ENCODE results near the gene NKAPD1. TPM values are rescaled to one million over a fixed set of nuclear protein-coding genes. Genes with fewer than 3 reads are reported as not detected.
A peak's percentile ranks its signal among the peaks of the same experiment; 100 is the strongest.

NKAPD1 gene, protein sequence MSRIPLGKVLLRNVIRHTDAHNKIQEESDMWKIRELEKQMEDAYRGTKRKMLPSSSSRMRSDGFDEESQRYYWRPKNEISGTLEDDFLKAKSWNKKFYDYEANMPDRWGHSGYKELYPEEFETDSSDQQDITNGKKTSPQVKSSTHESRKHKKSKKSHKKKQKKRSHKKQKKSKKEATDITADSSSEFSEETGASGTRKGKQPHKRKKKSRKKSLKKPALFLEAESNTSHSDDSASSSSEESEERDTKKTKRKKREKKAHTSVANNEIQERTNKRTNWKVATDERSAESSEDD
- 9.2 and 13.1 TPM in 2 replicates for polyA plus RNA-seq (2012; rRNA removed)
- 14.8 and 17.7 TPM in 2 replicates for polyA plus RNA-seq (2012; cell fraction: cytosol; rRNA removed)
- 6.8 and 10.2 TPM in 2 replicates for polyA plus RNA-seq (2012; cell fraction: nucleus; rRNA removed)

DNA sequence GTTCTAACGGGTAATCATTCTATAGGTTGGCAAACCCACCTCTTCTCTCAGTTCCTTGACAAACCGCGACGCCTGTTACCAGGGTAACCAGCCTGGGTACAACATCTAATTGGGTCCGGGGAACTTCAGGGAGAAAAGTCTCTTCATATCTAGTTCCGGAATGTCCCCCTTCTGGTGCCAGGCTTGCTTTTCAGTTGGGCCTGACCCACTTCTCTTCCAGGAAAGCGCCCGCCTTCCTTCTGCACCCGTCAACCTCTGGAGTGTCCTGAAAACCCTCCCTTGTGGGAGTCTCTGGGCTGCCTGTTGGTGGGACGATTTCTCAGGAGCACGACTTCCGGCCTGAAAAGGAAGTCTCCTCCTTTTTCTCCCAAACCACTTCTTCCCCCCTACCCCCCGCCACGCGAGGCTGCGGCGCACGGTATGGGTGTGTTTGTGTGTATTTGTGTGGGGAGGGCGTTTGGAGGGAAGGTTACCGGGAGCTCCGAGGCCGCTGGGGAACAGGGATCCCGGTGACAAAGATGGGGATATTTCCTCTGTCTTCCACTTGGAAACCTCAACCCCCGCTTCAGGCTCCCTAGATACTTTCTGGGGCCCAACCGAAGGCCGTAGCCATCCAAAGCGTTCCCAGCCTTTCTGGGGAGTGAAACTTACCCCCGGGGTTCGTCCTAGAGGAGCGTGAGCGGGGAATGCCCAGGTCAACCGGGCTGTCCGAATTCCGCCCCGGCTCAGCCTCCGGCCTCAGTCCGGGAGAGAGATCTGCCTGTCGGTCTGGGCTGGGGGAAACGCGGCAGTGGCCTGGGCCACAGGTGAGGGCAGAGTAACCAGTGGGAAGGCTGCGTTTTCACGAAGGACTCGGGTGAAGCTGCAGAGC lies at the start of gene NKAPD1, which contains the start of gene PIH1D2:
Gene NKAPD1 (plus strand): TSS at position 359 of the 871 bp plus-strand sequence. CDS start 1,276 bp downstream, outside the sequence.
Gene PIH1D2 (minus strand): TSS at position 77 of the 871 bp plus-strand sequence. CDS start 843 bp downstream, outside the sequence.
- H3K9ac ChIP-seq, result peak within 1 kb of the TSS; percentile 91
- H3K9me2 ChIP-seq, result no peaks in the 10 kb centered on the region
- TF ChIP-seq FOXJ3 (CRISPR knock-in tag; IDR thresholded peaks at IDR 0.05), result no peak
- peak; percentile 98 for TF ChIP-seq GABPA (IDR thresholded peaks at IDR 0.05; ENCODE audit: low read depth)
- TF ChIP-seq, protein P1, sequence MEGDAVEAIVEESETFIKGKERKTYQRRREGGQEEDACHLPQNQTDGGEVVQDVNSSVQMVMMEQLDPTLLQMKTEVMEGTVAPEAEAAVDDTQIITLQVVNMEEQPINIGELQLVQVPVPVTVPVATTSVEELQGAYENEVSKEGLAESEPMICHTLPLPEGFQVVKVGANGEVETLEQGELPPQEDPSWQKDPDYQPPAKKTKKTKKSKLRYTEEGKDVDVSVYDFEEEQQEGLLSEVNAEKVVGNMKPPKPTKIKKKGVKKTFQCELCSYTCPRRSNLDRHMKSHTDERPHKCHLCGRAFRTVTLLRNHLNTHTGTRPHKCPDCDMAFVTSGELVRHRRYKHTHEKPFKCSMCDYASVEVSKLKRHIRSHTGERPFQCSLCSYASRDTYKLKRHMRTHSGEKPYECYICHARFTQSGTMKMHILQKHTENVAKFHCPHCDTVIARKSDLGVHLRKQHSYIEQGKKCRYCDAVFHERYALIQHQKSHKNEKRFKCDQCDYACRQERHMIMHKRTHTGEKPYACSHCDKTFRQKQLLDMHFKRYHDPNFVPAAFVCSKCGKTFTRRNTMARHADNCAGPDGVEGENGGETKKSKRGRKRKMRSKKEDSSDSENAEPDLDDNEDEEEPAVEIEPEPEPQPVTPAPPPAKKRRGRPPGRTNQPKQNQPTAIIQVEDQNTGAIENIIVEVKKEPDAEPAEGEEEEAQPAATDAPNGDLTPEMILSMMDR (IDR thresholded peaks at IDR 0.05), result 0 out of 2 replicates have a peak, but pooled peaks have one; percentile 25
- TF ChIP-seq YY1 (IDR thresholded peaks at IDR 0.05; ENCODE audit: low read depth), result peak; percentile 63; the same call in 1 of the 2 replicates
- TF ChIP-seq TAF1 (IDR thresholded peaks at IDR 0.05; ENCODE audit: borderline replicate concordance, low read depth, low read length), result peak; percentile 46; the same call in 1 of the 2 replicates
- peak; percentile 87; the same call in 1 of the 2 replicates for TF ChIP-seq MXI1 (IDR thresholded peaks at IDR 0.05; ENCODE audit: low read depth, low read length)
- TF ChIP-seq TCF12 (IDR thresholded peaks at IDR 0.05), result no peak
- TF ChIP-seq EP300 (IDR thresholded peaks at IDR 0.05; ENCODE audit: borderline replicate concordance in 1 of 2, low read depth in 1 of 2, low read length in 1 of 2), result peak in 1 of 2 experiments; percentile 8; a peak in 1 of 4 replicates
- peak; percentile 66 for TF ChIP-seq ELF1 (IDR thresholded peaks at IDR 0.05)
- TF ChIP-seq, protein P2, sequence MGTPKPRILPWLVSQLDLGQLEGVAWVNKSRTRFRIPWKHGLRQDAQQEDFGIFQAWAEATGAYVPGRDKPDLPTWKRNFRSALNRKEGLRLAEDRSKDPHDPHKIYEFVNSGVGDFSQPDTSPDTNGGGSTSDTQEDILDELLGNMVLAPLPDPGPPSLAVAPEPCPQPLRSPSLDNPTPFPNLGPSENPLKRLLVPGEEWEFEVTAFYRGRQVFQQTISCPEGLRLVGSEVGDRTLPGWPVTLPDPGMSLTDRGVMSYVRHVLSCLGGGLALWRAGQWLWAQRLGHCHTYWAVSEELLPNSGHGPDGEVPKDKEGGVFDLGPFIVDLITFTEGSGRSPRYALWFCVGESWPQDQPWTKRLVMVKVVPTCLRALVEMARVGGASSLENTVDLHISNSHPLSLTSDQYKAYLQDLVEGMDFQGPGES (IDR thresholded peaks at IDR 0.05; ENCODE audit: low read depth, low read length), result no peak
- TF ChIP-seq CHD2 (IDR thresholded peaks at IDR 0.05; ENCODE audit: low read length, partially characterized antibody), result no peak
- TF ChIP-seq NRF1 (IDR thresholded peaks at IDR 0.05; ENCODE audit: low read depth, low read length), result no peak
- TF ChIP-seq, protein P3, sequence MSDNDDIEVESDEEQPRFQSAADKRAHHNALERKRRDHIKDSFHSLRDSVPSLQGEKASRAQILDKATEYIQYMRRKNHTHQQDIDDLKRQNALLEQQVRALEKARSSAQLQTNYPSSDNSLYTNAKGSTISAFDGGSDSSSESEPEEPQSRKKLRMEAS (IDR thresholded peaks at IDR 0.05; ENCODE audit: low read depth), result peak; percentile 91
- TF ChIP-seq POLR2AphosphoS5 (IDR thresholded peaks at IDR 0.05; ENCODE audit: low read depth, low read length), result peak; percentile 55; the same call in 1 of the 2 replicates
- TF ChIP-seq RCOR1 (IDR thresholded peaks at IDR 0.05; ENCODE audit: low read length), result no peak
- TF ChIP-seq SIN3A (IDR thresholded peaks at IDR 0.05; ENCODE audit: borderline replicate concordance, low read depth, low read length), result peak; percentile 67; the same call in 1 of the 2 replicates
- peaks cover 31 to 37% of the 10 kb centered on the region in 2 experiments for H3K36me3 ChIP-seq (replicated peaks in 1 of 2; ENCODE audit: control insufficient read depth in 1 of 2, insufficient read depth in 2 of 2, low read length in 1 of 2)
- H3K9me3 ChIP-seq, result no peaks in the 10 kb centered on the region
- peak within 1 kb of the TSS; percentile 96 to 99 for H3K27ac ChIP-seq (ENCODE audit: low read depth in 2 of 2, low read length in 1 of 2)
- ChIA-PET POLR2A (no interaction called here), CTCF (interaction anchor here (0.7 to 1.2 kb wide), 2 partner anchors 13 to 17 kb away, joined by 3 read pairs; partner anchors contain the start of genes SDHD and TIMM8B)
- peak within 1 kb of the TSS; percentile 96 for H3K4me2 ChIP-seq
- no peaks in the 10 kb centered on the region for H4K20me1 ChIP-seq (ENCODE audit: insufficient read depth)
- peak; percentile 81 for DNase-seq
- peak within 1 kb of the TSS; percentile 98 for H2AFZ ChIP-seq (ENCODE audit: low read depth)
- H3K79me2 ChIP-seq (ENCODE audit: insufficient read depth), result peaks cover 40% of the 10 kb centered on the region
- no peaks in the 10 kb centered on the region for H3K27me3 ChIP-seq (ENCODE audit: insufficient read depth)
- H3F3A ChIP-seq (replicated peaks; ENCODE audit: insufficient read depth), result peaks cover 20% of the 10 kb centered on the region
- 2% methylated on average over 27 of the region's 43 CpGs for WGBS (ENCODE audit: low lambda C conversion rate)
- peak within 1 kb of the TSS; percentile 81 to 97 for H3K4me3 ChIP-seq (ENCODE audit: low read depth in 2 of 2, low read length in 1 of 2)
- peaks cover 11% of the 10 kb centered on the region in 2 experiments; a peak in 3 of 4 replicates for H3K4me1 ChIP-seq (ENCODE audit: control insufficient read depth in 1 of 2, insufficient read depth in 2 of 2, low read depth in 1 of 2, low read length in 1 of 2)
